CD4-positive, alpha-beta T cell treated with Interleukin-4 for 4 hours (primary cell): ENCODE results near the gene CD80.
"Not testable (repeated sequence)": the region's sequence is repeated elsewhere in the genome, so short reads cannot be mapped to it uniquely, and the experiment has no call there.

Experiments
- DNase-seq: peaks from one replicate; pipeline ENCODE4 v3.0.0-alpha.2; 2020

CD80 gene, protein sequence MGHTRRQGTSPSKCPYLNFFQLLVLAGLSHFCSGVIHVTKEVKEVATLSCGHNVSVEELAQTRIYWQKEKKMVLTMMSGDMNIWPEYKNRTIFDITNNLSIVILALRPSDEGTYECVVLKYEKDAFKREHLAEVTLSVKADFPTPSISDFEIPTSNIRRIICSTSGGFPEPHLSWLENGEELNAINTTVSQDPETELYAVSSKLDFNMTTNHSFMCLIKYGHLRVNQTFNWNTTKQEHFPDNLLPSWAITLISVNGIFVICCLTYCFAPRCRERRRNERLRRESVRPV

DNA sequence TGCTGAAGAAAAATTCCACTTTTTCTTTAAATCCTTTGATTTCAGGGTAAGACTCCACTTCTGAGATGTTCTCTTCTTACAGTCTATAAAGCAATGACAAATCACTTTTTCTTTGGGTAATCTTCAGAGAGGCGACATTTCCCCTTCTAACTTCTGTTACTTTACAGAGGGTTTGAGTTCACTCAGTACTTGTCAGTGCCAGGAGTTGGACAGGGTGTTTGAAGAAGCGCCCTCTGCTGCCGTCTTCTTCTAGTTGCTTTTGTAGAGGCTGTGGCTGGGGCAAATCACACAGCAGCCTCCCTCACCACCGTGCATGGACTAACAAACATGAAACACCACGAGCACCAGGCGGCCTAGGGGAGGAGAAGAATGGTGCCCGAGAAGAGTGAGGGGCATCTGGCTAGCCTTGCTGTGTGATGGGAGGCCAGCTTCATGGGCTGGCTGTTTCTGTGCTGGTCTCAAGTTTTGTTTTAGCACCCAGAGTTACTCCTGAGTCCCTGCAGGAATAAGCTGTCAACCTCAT is at the start of gene CD80:
Gene CD80 (minus strand): TSS at position 174 of the 523 bp plus-strand sequence. CDS start 1,886 bp downstream, outside the sequence.
- peak; percentile 73 for DNase-seq

DNA sequence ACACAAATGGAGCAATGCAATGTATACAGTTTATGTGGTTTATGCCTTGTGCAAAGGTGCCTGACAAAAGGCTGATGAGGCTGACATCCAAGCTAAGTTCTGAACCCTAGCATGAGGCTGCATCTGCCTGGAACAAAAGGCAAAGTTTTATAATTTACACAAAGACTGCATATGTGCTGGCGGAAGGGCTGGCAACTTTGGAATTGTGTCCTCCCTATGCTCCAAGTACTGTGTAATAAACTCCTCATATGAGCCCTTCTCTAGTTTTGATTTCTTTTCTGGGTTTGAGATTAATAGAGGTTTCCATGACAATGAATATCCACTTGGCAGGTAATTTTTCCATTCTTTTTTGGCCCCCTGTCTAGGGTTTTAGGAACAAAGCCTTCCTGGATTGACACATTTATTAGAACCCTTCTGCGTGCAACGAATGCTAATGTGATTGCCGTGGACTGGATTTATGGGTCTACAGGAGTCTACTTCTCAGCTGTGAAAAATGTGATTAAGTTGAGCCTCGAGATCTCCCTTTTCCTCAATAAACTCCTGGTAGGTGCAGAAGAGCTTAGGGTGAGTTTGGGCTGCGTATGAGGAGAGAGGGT is 49.1 kb upstream of the CD80 start:
- no peak for DNase-seq

DNA sequence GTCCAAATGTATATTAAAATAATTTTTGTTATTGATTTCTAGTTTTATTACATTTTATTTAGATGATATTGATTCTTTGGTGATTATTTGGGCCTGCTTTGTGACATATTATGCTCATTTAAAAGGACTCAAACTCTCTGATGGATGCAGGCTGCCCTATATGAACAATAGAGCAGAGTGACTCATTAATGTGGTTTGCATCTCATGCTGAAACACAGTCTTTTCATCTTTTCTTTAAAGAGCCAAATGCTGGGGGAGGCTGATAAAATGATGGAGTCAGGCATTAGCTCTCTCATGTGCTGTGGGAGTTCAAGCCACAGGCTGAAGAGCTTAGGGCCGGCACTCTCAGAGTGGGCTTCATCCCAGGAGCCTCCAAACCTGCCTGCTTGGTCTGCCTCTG is 45.5 kb upstream of the CD80 start:
- no peak for DNase-seq

DNA sequence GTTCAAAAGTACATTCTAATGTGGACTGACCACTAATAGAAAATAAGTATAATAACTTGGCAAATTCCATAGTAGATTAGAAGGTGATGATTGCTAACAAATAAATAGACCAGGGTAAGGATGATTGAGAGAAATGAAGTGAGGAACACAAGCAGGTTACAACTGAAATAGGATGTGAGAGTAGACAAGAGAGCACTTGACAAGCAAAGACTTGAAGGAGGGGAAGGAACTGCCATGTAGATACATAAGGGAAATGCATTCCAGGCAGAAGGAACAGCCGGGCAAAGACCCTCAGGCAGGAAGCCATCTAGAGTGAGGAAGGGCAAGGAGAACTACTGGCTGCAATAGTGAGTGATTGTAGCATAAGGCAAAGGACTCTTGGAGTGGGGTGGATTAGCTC is 43.3 kb upstream of the CD80 start:
- no peak for DNase-seq

DNA sequence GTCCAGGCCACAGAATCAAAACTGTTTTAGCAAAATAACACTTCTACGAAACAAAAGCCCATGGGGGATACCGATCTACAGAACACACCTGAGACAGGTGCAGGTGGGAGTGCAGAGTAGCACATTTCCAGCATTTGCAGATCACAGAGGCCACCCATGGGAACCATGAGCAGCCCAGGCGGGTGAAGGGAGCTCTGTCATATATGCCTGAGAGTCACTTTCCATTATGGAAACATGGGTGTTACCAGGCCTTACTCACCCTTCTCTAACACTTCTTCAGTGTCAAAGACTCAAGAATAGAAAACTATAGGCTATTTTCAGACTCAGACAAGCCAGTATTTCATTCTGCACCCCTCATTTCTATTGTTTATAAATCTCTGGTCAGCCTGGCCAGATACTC is 41.7 kb upstream of the CD80 start:
- no peak for DNase-seq

DNA sequence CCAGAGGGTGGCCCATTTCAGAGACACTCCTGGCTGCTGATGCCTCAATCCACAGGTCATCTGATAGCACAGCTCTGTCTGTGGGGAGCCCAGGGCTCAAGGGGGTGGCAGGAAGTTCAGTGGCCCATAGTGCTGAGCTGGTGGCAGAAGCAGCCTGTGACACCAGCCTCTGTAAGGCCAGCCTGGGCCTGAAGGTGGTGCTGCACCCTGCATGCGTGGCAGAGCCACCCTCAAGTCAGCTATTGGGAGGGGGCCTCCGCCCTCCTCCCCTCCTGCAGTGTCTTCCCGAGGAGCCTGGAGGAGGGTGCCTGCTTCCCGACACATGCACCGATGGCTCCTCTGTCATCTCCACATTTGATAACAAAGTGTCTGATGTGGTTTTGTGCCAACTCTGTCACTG is 41.3 kb upstream of the CD80 start:
- DNase-seq, result no peak

DNA sequence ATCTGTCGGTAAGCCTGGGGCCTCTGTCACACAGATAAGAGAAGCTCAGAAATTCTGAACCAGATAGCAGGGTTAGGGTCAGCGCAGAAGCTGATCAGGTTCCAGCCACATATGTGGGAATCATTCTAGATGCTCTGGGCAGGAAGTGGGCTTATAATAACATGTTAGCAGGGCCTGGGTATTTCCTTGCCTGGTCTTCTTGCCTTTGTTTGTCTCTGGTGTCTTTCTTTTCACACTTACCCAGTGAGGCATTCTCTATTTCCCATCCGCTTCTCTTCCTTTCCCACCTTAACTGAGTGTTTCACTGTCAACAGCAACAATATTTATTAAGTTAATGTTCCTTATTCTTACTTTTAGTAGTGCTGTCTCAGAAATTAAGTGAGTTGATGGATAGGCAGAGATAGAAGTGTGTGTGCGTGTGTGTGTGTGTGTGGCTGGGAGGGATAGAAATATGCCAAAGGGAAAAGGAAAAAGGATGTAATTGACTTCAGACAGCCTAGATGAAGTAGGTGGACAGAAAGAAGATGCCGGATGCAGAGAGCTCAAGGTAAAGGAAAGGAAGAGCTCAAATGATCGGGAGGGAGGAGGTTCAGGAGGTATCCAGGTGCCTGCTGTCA is 40.3 kb upstream of the CD80 start:
- DNase-seq, result no peak

DNA sequence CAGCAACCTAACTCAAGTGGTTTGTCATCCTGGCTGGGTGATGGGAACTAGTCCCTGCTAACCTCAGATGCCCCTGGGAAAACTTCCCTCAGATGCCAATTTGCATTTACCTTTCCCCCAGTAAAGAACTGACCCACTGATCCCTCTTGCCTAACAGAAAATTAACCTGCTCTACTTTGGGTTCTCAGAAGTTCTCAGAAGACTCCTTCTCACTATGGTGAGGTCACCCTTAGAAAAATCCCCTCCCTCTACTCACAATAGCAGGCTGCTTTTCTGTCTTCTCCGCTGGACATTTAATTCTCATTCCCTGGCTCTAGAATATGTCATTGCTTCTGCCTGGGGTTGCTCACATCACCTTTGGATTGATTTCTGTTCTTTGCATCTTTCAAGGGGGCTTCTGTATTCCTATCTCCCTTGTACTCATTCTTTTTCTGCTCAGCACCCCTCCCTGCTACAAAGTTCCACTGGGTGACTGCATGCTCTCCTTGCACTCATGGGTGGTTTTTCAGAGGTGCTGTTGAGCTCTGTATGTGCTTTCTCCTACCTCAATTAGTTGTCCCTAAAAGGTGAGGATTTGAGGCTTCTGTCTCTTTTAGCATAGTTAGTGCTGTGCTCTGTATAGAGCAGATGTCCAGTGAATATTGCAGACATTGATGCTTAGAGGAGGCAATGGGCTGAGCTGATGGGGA is 39.1 kb upstream of the CD80 start:
- no peak for DNase-seq

DNA sequence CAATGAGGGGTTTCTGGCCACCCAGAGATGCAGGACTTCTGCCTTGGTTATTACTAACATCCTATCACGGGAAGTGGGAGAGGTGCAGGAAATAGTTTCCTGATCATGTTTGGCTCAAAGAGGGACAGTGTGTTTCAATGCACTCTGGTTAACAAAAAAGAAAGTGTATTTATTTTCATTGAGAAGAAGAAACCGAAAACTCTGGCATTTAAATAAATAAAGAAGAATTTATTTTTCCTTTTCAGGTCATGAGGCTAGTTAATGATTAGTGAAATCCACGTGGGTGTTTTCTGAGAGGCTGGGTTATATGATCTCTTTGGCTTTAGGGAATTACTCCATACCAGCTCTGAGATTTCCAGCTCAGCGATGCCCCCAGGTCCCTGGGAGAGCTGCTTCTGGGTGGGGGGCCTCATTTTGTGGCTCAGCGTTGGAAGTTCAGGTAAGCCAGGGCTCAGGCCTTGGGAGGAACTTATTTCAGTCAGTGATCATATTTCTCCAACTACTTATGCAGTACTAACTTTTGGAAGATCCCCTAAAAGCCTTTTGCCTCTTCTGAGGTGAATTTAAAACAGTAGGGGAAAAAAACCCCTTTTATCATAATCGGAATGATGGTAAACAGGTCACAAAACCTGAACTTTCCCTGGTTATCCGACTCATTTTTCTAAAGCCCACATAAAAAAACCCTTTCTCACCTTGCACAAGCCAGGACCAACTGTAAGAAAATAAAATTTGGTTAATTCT is 38.3 kb upstream of the CD80 start, which contains the start of gene PLA1A:
Gene PLA1A (plus strand): TSS at position 338 of the 741 bp plus-strand sequence. CDS start 29 bp downstream, at position 367.
- DNase-seq, result no peak

DNA sequence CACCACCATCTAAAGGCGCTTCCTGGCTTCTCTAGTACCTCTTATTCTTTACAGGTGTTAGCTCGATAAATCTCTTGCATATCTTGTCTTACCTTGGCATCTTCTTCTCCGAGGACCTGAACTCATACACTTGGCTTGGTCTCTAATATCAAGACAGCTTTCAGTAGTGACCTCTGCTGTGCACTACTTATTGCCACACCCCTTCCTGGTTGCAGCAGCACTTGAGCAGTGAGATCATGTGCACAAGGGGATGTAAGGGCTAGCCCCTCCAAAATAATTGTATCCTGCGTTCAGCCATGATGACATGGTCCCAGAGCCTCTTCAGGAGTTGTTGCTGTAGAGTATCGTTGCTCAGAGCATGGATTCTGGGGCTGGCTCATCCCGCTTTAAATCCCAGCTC is 37.0 kb upstream of the CD80 start:
- no peak for DNase-seq

DNA sequence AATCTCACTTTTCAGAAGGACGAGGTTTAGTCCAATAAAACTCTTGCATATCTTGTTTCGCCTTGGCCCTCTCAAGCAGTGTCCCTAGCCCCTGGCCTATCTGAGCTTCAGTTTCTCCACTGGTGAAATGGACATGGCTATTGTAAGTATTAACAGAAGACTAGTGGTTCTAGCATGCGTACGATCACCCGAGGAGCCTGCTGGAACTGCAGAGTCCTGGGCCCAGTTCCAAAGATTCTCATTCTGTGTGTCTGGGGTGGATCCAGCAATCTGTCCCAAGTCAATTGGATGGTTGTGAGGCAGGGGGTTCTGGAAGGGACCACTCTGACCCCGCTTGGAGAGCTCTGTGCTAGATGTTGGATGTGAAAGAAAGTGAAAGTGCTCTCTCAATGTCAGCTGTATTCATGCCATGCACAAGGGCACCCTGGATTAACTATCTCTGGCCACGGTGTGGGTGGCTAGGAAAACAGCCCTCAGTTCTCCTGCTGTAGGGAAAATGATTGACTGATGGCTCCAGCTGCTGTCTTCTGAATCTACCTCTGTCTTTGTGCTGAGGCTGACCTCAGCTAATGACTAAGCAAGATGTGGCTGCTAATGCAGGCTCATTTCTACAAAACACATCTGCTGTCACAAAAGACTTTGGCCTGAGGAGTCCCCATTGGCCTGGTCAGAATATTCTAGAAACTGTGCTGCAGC is 36.4 kb upstream of the CD80 start:
- no peak for DNase-seq

DNA sequence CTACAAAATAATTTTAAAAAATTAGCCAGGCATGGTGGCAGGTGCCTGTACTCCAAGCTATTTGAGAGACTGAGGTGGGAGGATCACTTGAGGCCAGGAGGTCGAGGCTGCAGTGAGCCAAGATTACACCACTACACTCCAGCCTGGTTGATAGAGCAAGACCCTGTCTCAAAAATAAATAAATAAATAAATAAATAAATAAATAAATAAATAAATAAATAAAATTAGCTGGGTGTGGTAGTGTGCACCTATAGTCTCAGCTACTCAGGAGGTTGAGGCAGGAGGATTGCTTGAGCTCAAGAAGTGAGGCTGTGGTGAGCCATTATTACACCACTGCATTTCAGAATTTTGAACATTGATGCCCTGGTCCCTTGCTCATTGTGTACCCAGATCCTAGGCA is 35.5 kb upstream of the CD80 start:
- DNase-seq, result not testable (repeated sequence)

DNA sequence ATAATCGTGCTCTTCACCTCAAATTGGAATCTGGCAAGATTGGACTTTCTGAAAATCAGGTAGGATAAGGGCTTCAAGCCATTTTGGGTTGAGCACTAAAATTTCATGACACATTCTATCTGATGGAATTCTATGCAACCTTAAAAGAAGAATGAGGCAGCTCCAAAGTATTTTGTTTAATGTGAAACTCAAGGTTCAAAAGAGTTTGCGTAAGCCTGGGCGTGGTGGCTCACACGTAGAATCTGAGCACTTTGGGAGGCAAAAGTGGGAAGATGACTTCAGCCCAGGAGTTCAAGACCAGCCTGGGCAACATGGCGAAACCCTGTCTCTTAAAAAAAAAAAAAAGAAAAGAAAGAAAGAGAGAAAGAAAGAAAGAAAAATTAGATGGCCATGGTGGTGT is 34.7 kb upstream of the CD80 start:
- no peak for DNase-seq

DNA sequence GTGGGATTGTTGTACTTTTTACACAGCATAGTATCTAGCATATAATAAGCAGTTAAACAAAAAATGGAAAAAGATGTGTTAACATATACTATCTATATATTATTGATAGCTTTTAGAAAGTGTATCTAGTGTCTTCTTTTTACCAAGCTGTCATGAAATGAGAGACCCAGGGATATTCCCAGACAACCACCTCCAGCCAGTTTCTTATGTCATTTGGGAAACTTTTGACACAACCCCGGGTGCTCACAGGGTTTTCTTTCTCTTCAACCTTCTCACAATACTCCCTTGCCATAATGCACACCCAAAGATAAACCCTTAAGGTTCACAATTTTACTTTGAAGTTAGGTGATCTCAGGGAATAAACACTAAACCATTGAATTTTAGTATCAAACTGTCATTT is 33.4 kb upstream of the CD80 start:
- DNase-seq, result no peak

DNA sequence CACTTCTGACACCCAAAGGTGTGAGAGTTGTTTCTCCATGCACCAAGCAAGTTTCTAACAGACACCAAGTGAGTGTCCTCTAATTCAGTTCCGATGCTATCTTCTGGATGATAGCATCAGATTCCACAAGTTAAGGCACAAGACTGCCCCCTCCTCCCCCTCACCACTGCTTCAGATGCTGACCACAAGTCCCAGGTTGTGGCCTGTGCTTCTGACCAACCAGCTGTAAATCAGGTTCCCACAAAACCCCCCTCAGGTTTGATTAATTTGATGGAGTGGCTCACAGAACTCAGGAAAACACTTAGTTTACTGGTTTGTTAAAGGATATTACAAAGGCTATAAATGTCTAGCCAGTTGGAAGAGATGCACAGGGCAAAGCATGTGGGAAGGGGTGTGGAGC is 31.3 kb upstream of the CD80 start:
- DNase-seq, result no peak

DNA sequence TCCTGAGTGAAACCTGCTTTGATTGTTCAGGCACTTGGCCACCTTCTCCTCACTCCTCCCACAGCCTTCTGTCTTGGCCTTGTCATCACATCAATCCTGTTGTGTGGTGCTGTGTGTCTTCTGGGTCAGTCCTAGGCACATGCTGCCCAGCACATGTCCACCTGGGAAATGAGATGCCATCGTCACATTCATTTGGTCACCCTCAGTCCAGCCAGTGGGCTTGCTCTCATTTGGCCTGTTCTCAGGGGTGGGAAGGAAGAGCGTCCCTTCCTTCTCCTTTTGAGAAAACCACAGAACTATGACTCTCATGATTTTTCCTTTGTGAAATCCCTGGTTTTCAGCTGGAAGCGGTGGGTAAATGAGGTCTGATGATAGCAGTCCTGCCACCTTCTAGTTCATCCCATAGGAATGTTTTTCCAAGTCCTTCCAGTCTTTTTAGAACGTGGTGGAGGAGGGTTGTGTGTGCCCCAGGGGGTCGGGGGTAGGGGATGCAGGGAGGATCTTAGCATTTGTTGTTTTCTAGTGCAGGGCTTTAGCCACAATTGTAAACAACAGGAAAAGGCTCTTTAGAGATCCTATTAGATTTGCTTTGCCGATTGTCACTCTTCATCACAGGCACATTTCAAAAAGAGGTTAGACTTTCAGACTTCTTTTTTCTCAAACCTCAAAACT is 29.8 kb upstream of the CD80 start:
- DNase-seq, result no peak

DNA sequence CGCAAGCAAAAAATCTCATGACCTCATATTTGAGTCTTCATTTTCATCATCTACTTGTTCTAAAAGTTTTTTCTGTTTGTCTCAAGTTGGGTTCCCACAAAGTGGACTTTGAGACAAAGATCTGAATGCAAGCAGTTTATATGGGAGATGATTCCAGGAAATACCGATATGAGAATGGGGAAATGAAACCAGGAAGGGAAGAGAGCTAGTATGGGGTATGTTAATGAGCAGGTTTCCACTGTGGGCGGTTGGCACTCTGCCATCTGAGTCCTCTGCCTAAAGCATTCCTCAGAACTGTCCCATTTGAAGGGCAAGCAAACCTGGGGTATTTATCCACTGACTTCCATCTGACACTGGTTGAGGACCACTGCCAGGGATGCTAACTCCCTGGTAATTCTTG is 28.7 kb upstream of the CD80 start:
- DNase-seq, result peak; percentile 12

DNA sequence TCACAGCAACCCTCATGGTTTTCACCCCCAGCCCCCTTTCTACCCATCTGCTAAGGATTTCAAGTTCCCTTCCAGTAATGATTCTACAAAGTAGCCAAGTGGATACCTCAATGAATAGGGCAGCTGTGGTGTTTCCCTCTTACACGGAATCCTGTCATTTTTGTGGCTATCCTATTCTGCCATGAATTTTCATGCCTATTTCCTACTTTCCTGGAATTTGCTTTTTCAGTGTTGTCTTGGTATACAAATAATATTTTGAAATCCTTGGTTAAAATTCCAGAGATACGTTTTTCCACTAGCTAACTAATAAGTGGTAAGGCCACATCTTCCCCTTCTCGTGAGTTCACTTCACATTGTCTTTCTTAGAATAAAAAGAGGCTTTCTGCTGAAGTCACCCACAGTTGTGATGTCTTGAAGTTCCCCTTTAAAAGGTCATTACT is 27.3 kb upstream of the CD80 start:
- DNase-seq, result no peak

DNA sequence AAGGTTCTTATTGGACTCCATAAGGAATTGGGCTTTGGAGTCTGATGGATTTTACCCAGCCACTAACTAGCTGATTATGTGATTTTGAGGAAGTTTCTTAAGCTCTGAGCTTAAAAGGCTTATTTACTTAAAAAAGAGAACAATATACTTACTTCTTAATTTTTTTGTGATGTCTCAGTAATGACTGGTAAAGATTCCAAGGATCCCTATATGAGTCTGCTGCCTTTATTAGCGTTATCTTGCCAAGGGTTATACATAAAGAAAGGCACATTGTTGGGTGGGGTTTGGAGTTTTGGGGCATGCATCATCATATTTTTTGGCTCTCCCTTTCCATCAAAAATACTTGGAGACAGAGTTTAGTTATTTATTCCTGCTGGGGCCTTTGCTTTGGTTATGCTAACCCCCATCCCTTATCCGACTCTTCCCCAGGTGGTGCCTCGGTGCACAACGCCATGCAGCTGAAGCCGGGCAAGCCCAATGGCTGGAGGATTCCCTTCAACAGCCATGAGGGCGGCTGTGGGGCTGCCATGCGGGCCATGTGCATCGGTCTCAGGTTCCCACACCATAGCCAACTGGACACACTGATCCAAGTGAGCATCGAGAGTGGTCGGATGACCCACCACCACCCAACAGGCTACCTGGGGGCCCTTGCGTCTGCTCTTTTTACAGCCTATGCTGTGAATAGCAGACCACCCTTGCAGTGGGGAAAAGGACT is 26.6 kb upstream of the CD80 start:
- no peak for DNase-seq

DNA sequence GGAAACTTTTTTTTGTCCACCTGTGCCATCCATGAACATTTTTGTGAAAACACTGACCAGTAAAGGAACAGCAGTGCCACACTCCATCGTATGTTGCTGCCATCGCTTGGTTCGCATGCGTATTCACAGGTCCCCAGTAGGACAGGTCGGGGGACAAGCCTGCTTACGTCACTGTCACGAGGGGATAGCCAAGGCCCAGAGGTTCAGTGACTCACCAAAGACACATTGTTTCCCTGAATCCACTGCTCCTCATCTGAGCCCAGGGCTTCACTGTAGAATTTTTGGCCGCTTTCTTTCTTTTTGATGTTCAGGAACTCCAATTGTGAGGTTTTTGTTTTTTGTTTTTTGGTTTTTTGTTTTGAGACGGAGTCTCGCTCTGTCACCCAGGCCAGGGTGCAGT is 25.8 kb upstream of the CD80 start:
- DNase-seq, result no peak

DNA sequence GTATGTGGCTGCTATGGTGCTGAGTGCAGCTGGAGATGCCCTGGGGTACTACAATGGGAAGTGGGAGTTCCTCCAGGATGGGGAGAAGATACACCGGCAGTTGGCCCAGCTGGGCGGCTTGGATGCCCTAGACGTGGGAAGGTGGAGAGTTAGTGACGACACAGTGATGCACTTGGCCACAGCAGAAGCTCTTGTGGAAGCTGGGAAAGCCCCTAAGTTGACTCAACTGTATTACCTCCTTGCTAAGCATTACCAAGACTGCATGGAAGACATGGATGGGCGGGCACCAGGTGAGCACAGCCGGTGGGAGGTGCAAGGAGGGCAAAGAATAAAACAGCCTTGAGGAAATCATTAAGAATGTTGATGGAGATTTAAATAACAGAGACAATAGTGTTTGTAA is 22.8 kb upstream of the CD80 start:
- DNase-seq, result peak; percentile 20
